ENCODE data around the gene PPIL1. TPM values are rescaled to one million over a fixed set of nuclear protein-coding genes. Genes with fewer than 3 reads are reported as not detected.
"Not testable (repeated sequence)": the region's sequence is repeated elsewhere in the genome, so short reads cannot be mapped to it uniquely, and the experiment has no call there.

PPIL1 gene
- 14.2 TPM for total RNA-seq

DNA sequence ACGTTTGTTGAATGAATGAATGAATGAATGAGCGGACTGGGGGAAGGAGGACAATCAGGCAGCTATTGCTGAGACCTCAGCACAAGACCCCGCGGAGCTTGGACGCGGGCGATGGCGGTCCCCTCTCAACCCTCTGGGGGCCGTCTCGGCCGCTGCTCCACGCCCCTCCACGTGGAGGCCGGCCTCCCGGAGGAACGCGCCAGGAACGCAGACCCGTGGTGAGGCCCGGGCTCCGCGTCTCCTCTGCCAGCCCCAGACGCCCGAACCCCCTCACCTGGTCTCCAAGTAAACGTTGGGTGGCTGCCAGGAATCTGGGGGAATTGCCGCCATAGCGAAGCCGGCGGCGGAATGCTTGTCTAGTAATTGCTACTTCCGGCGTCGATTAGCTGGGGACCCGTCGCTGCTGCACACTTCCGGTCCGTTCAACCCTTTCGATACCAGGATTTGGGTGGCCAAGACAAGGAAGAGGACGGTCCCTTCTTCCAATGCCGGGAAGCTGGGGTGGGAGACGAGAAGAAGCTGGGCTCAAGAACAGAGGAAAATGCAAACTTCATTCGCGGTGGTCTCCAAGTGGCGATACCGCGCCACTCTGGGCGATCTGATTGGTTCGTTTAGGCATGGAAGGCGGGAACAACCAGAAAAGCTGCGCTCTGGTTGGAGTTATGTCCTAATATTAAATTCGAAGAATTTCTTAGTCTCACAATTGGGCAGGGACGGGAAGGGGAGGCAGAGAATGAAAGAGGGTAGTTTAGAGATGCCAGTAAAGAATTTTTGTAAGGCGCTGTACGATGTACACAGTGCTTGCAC is at the start of gene PPIL1:
TSS of gene PPIL1 (minus strand) at position 361 of the 807 bp plus-strand sequence. CDS start at position 330, 31 bp downstream.
- peak; percentile 95 for DNase-seq

GRCh38 chr6:36924131-36924530 is 49.5 kb upstream of the PPIL1 start:
- peak; percentile 68 for DNase-seq

- peak; percentile 76 for DNase-seq
Observed at GRCh38 chr6:36920546-36920945, 45.9 kb upstream of the PPIL1 start.

DNA sequence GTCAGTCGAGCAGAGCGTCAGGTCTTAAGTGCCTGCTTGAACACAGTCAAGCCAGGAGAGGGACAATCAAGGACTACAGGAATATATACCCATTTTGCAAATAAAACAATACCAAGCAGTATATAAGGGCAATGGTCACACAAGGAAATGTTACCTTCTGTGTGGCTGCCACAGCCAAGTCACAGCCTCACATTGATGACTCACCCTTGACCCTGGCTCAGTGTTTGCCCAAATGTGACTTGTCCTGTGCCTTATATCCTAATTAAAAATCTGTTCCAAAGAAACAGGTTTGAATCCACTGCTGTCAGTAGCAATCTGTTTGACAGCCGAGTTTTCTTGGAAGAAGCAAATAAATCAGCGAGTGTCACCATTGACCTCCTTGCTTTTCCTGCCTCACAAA is 45.4 kb upstream of the PPIL1 start:
- DNase-seq = no peak

- DNase-seq = peak; percentile 85
Observed at GRCh38 chr6:36917541-36918193, 43.1 kb upstream of the PPIL1 start.

DNA sequence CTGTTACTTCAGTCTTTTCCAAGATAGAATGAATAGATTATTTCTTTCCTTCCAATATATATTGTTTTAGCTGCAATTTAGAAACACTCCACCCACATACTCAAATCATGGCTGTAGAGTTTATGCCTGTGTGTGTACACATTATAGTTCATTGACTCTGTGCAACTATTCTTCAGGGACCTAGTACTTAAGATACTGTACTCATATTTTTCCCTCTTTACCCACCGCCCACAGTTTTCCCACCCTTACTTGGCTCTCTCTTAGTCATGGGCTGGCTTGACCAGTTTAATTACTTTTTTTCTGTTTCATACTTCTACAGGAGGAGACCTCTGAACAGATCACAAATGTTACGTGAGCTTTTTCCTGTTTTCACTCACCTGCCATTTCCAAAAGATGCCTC is 41.5 kb upstream of the PPIL1 start:
- DNase-seq = no peak

DNA sequence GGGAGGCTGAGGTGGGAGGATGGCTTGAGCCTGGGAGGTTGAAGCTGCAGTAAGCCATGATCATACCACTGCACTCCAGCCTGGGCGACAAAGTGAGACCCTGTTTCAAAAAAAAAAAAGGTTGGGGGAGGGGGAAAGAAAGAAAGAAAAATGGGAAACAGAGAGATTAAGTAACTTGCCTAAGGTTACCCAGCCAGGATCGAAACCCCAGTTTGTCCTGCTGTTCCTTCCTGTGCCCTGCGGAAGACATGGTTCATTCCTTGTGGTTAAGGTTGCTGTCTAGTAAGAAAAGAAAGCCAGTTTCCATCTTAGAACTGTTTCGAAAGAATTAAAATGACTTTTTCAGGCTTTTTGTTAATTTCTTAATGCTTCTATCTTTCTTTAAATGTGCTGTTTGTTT is 41.0 kb upstream of the PPIL1 start:
- DNase-seq = no peak

DNA sequence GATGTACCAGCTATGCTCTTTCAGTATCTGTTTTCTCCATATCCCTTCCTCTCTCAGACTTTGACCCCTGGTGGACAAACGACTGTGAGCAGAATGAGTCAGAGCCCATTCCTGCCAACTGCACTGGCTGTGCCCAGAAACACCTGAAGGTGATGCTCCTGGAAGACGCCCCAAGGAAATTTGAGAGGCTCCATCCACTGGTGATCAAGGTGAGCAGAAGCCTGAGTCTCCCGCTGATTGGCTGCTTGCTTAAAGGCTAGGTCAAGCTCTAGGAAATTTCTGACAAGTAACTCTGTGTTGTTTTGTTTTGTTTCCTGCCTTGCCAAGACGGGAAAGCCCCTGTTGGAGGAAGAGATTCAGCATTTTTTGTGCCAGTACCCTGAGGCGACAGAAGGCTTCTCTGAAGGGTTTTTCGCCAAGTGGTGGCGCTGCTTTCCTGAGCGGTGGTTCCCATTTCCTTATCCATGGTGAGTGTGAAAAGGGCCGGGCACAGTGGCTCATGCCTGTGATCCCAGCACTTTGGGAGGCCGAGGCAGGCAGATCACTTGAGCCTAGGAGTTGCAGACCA is 39.7 kb upstream of the PPIL1 start:
- DNase-seq = no peak

- no peak for DNase-seq
Observed at GRCh38 chr6:36913082-36913481, 38.5 kb upstream of the PPIL1 start.

- DNase-seq = peak; percentile 62
Observed at GRCh38 chr6:36912586-36912985, 38.0 kb upstream of the PPIL1 start.

- DNase-seq = no peak
Observed at GRCh38 chr6:36912030-36912454, 37.4 kb upstream of the PPIL1 start.

GRCh38 chr6:36908747-36909146 is 34.1 kb upstream of the PPIL1 start:
- no peak for DNase-seq

DNA sequence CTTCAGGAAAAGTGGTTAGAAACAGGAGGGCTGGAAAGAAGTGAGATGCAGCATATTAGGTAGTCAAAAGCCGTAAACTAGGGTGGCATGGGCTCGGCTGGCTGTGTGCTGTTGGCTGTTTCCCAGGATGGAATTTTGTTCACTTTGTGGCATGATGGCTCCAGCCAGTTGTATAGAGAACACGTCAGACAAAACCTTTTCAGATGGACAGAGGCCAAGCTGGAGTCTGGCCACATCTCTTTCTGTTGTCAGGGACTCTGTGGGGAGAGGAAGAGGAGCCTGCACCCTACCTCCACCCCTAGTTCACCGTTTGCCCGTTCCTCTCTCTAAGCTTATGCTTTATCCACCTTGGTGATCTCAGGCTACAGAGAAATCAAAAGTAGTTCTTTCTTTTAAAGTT is 33.2 kb upstream of the PPIL1 start:
- no peak for DNase-seq

DNA sequence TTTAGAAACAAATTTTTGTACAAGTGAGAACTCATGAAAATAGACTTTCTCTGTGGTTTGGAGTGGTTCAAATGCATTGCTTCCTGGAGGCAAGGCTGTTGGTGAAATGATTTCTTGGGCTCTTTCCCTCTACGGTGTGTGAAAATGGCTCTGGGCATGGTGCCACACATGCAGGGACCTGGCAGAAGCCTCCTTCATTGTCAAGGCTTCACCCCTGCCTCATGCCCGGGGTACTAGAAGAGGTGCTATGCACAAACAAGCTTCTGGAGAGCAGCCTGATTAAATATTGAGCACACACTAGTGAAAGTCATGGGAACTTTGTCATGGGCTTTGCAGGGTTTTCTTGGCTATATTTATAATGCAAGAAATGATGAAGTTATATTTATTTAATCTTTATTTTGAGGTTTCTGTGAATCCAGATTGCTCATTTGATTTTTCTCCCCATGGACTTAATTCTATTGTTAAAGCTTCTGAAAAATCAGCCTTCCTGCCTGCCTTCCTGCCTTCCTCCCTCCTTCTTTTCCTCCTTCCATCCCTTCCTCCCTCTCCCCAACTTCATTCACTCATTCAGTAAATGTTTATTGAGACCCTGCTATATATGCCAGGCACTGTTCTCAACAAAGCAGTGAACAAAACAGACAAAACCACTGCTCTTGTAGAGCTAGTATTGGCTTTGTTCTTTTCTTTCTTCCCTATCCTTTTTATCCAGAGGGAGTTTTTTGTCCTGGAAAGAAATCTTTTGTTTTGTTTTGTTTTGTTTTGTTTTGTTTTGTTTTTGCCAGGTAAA is 32.1 kb upstream of the PPIL1 start:
- no peak for DNase-seq

GRCh38 chr6:36904851-36905393 is 30.3 kb upstream of the PPIL1 start:
- DNase-seq = no peak

DNA sequence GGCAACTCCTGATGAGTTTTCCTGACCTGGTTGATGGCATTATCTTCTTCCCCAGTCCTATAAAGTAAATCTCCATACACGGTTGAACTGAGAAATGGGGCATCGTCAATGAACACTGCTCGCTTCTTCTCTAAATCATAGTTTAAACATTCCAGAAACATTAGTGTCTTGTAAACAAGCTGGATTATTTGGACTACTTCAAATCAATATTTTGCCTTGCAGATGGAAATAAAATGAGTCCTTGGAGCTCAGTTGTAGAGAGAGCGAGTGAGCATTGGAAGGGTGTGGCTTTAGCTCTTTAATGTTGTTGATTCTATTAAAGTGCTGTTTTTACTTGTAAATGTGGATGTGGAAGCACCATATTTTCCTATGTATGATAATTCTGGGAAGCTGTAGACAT is 29.5 kb upstream of the PPIL1 start:
- DNase-seq = no peak

- no peak for DNase-seq
Observed at GRCh38 chr6:36897609-36898008, 23.0 kb upstream of the PPIL1 start.

DNA sequence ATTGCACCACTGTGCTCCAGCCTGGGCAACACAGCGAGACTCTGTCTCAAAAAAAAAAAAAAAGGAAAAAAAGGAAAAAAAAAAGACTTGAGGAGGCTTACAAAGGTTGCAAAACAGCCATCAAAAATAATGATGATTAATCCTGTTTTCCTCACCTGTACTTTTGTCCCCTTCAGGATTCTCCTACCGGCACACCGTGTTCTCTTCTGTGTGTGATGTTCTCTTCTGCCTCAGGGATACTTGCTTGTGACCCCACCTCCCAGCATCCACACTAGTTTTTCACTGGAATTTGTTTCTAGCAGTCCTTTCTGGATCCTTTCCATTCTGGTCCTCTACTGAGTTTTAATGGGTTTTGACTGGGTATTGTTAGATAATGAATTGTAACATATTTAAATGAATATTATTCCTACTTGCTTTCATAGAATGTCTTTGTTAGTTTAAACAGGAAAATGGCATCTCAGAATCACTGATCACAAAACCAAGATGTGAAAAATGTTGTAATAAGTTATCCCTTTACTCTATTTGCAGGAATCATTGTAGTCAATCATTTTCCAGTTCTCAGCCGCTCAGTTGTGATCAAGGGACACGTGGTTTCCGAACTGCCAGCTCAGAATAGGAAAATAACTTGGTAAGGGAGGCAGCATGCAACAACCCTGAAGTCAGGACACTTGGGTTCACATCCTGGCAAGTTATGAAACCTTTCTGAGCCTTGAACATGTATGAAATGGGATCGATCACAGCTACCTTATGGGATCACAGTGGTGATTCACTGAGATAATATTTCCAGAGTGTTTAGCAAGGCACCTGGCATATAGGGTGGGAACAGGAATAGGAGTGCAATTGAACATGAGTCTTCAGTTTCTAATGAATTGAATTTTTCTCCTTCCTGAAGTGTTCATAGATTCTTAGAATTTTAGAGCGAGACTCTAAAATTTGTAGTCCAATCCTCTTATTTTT is 19.7 kb upstream of the PPIL1 start:
- DNase-seq = no peak

- not testable (repeated sequence) for DNase-seq
Observed at GRCh38 chr6:36891153-36891552, 16.6 kb upstream of the PPIL1 start.

- DNase-seq = no peak
Observed at GRCh38 chr6:36890112-36890663, 15.6 kb upstream of the PPIL1 start.
